Measurements from ENCODE around the gene BARX2. TPM values are rescaled to one million over a fixed set of nuclear protein-coding genes. Genes with fewer than 3 reads are reported as not detected.

Gene BARX2
- total RNA-seq, 2 donors from 2014 or later = not detected

GRCh38 chr11:129423426-129423825 lies 47.8 kb downstream of the BARX2 start:
- Mint-ChIP-seq H3K4me1 (no peaks in the 10 kb centered on the region), H3K27ac (no peak overlapping the region), H3K4me3 (no peak overlapping the region), H3K36me3 (ENCODE audit: low read depth) (peaks cover 2% of the 10 kb centered on the region), H3K27me3 (peaks cover 22% of the 10 kb centered on the region)
- no peaks in the 10 kb centered on the region for H3K9me3 ChIP-seq (ENCODE audit: control insufficient read depth, low read length, poor library complexity, severe bottlenecking)
- ATAC-seq = no peak
- no peak for DNase-seq

GRCh38 chr11:129425214-129425613 lies 49.6 kb downstream of the BARX2 start:
- H3K4me1 Mint-ChIP-seq = no peaks in the 10 kb centered on the region
- peaks cover 22% of the 10 kb centered on the region for H3K27me3 Mint-ChIP-seq
- H3K27ac Mint-ChIP-seq = no peak overlapping the region
- H3K9me3 ChIP-seq (ENCODE audit: control insufficient read depth, low read length, poor library complexity, severe bottlenecking) = no peaks in the 10 kb centered on the region
- H3K36me3 Mint-ChIP-seq (ENCODE audit: low read depth) = peaks cover 2% of the 10 kb centered on the region
- ATAC-seq = no peak
- H3K4me3 Mint-ChIP-seq = no peak overlapping the region
- no peak for DNase-seq

DNA sequence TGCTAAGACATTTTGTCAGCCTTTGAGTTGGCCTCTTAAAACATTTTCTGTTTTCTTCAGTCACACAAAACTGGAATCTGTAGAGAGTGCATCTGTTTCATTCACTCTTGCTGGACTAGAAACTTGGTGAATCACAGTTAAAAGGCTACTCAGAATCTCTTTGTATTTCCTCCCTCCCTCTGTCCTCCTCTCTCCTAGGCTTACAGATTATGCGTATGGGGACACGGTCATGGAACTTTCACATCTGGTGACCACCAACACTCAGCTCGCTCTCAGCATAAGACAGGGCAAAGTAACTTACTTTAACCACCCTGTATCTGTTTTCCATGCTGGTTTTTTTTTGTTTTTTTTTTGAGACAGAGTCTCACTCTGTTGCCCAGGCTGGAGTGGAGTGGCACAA lies 50.4 kb downstream of the BARX2 start:
- ATAC-seq (no peak), DNase-seq (no peak)
- no peaks in the 10 kb centered on the region for H3K4me1 Mint-ChIP-seq
- H3K36me3 Mint-ChIP-seq (ENCODE audit: low read depth) = peaks cover 2% of the 10 kb centered on the region
- H3K4me3 Mint-ChIP-seq = no peak overlapping the region
- peaks cover 22% of the 10 kb centered on the region for H3K27me3 Mint-ChIP-seq
- H3K9me3 ChIP-seq (ENCODE audit: control insufficient read depth, low read length, poor library complexity, severe bottlenecking) = no peaks in the 10 kb centered on the region
- H3K27ac Mint-ChIP-seq = no peak overlapping the region

- no peaks in the 10 kb centered on the region for H3K9me3 ChIP-seq (ENCODE audit: control insufficient read depth, low read length, poor library complexity, severe bottlenecking)
- Mint-ChIP-seq H3K27me3 (peaks cover 22% of the 10 kb centered on the region), H3K36me3 (ENCODE audit: low read depth) (peaks cover 2% of the 10 kb centered on the region), H3K27ac (no peak overlapping the region), H3K4me1 (no peaks in the 10 kb centered on the region), H3K4me3 (no peak overlapping the region)
- no peak for ATAC-seq
- DNase-seq = no peak
These were observed 51.1 kb downstream of the BARX2 start for GRCh38 chr11:129426776-129427175.

DNA sequence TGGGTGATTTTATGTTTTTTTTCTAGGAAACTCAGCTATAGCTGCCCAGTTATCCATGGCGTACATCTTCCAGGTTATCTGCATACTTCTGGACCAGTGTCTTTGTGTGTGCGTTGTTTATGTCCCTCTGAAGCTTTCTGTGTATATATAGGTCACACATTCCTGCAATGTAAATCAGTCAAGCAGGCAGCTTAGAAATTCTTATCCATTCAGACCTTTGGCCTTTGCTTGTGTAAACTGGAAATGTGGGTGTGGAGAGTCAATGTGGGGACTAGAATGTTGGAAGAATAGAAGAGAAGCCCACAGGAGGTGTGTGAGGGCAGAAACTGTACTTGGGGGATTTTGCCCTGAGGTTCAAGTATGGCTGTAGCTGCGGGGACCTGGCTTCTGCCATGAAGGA lies 51.7 kb downstream of the BARX2 start:
- Mint-ChIP-seq H3K36me3 (ENCODE audit: low read depth) (peaks cover 2% of the 10 kb centered on the region), H3K4me1 (no peaks in the 10 kb centered on the region), H3K4me3 (no peak overlapping the region), H3K27ac (no peak overlapping the region), H3K27me3 (peaks cover 22% of the 10 kb centered on the region)
- DNase-seq (no peak), ATAC-seq (no peak)
- no peaks in the 10 kb centered on the region for H3K9me3 ChIP-seq (ENCODE audit: control insufficient read depth, low read length, poor library complexity, severe bottlenecking)

DNA sequence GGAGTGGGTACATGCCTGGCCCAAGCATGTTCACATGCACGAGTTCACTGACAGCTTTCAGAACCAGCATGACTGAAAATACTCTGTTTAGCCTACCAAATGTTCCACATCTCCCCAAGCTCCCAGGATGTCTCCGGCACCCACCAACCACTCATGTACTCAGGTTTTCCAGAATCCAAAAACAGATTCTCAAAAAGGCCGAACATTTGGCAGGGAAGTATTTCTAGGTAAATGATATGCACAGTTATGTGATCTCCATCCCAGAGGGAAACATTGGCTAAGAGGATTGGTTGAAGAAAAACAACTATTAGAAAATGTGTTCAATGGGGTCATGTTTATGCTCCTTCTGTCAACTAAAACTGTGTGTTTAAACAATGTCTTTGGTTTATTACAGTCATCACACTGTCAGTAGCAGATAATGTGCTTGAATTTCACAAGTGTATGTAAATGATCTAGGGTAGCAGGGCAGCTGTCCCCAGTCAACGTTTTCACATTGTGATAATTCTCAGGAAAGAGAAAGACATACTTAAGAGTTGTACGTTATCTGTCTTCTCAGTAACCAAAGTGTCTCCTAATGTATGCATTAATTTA lies 52.3 kb downstream of the BARX2 start:
- H3K4me3 Mint-ChIP-seq = no peak overlapping the region
- no peaks in the 10 kb centered on the region for H3K9me3 ChIP-seq (ENCODE audit: control insufficient read depth, low read length, poor library complexity, severe bottlenecking)
- peaks cover 2% of the 10 kb centered on the region for H3K36me3 Mint-ChIP-seq (ENCODE audit: low read depth)
- no peak for ATAC-seq
- no peak overlapping the region for H3K27ac Mint-ChIP-seq
- no peaks in the 10 kb centered on the region for H3K4me1 Mint-ChIP-seq
- peaks cover 24% of the 10 kb centered on the region for H3K27me3 Mint-ChIP-seq
- DNase-seq = no peak

DNA sequence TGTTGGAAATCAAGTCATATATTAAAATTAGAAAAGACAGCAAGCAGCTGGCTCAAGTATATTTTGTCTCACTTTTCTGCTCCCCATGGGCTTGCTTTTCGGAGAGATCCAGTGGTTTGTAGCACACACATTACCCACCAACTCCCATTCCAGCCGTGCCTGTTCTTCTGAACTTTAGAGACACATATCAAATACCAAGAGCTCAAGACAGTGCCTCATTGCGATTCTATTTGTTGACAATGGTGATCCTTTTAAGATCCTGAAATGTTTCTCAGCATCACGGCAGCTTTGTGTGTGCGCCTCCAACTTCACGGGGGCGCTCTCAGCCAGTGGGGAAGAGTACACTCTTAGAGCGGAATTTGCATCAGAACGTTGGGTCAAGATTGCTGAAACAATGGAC lies 52.9 kb downstream of the BARX2 start:
- peaks cover 31% of the 10 kb centered on the region for H3K27me3 Mint-ChIP-seq

GRCh38 chr11:129434641-129435498 lies 59.2 kb downstream of the BARX2 start:
- DNase-seq (no peak), ATAC-seq (no peak)
- Mint-ChIP-seq H3K27me3 (peaks cover 43% of the 10 kb centered on the region), H3K27ac (no peak overlapping the region), H3K4me3 (no peak overlapping the region), H3K36me3 (ENCODE audit: low read depth) (no peaks in the 10 kb centered on the region), H3K4me1 (no peaks in the 10 kb centered on the region)
- H3K9me3 ChIP-seq (ENCODE audit: control insufficient read depth, low read length, poor library complexity, severe bottlenecking) = no peaks in the 10 kb centered on the region

More for the DNA sequence above, 52.9 kb downstream of the BARX2 start:
- no peaks in the 10 kb centered on the region for H3K4me1 Mint-ChIP-seq
- ATAC-seq = no peak
- H3K9me3 ChIP-seq (ENCODE audit: control insufficient read depth, low read length, poor library complexity, severe bottlenecking) = no peaks in the 10 kb centered on the region
- no peak for DNase-seq
- H3K4me3 Mint-ChIP-seq = no peak overlapping the region
- peaks cover 2% of the 10 kb centered on the region for H3K36me3 Mint-ChIP-seq (ENCODE audit: low read depth)
- no peak overlapping the region for H3K27ac Mint-ChIP-seq

- Mint-ChIP-seq H3K27ac (no peak overlapping the region), H3K36me3 (ENCODE audit: low read depth) (no peaks in the 10 kb centered on the region), H3K27me3 (peaks cover 43% of the 10 kb centered on the region), H3K4me1 (no peaks in the 10 kb centered on the region), H3K4me3 (no peak overlapping the region)
- no peak for ATAC-seq
- no peaks in the 10 kb centered on the region for H3K9me3 ChIP-seq (ENCODE audit: control insufficient read depth, low read length, poor library complexity, severe bottlenecking)
- DNase-seq = no peak
These were observed 60.0 kb downstream of the BARX2 start for GRCh38 chr11:129435499-129436245.

DNA sequence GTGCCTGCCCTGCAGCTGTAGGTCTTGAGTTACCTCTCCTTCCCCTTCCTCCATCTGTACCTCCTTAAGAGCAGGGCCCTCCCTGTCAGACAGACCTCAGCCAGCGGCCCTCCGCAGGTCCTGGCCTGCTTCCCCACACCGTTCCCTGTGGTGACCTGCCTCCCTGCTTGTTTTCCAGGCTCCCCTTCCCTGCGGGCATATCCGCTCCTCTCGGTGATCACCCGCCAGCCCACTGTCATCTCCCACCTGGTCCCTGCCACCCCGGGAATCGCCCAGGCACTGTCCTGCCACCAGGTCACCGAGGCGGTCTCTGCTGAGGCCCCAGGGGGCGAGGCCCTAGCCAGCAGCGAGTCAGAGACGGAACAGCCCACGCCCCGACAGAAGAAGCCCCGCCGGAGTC lies 60.9 kb downstream of the BARX2 start:
- DNase-seq (no peak), ATAC-seq (no peak)
- Mint-ChIP-seq H3K27ac (no peak overlapping the region), H3K27me3 (peaks cover 43% of the 10 kb centered on the region), H3K4me1 (no peaks in the 10 kb centered on the region), H3K36me3 (ENCODE audit: low read depth) (no peaks in the 10 kb centered on the region), H3K4me3 (no peak overlapping the region)
- no peaks in the 10 kb centered on the region for H3K9me3 ChIP-seq (ENCODE audit: control insufficient read depth, low read length, poor library complexity, severe bottlenecking)

- Mint-ChIP-seq H3K27me3 (peaks cover 28% of the 10 kb centered on the region), H3K36me3 (ENCODE audit: low read depth) (no peaks in the 10 kb centered on the region), H3K4me3 (no peak overlapping the region), H3K27ac (no peak overlapping the region), H3K4me1 (no peaks in the 10 kb centered on the region)
- DNase-seq (no peak), ATAC-seq (no peak)
- H3K9me3 ChIP-seq (ENCODE audit: control insufficient read depth, low read length, poor library complexity, severe bottlenecking) = no peaks in the 10 kb centered on the region
These were observed 64.5 kb downstream of the BARX2 start for GRCh38 chr11:129440028-129440713.

DNA sequence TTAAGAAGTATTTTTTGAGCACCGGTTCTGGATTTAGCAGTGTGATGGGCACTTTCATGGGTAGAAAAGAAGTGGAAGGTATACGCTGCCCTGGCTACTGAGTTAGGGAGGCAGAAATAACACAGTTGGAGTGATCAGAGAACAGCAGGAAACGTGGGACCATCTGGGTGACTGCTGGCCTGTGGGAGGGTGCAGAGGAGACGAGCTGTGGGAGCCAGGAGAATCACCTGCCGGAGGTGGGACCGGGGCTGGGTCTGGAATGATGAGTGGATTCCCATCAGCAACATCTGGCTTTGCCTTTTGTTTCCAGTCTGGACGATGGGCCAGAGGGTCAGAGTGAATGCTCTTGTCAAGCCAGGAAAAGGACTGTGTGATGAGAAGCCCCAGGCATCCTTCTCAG lies 66.5 kb downstream of the BARX2 start:
- Mint-ChIP-seq H3K27me3 (peaks cover 10% of the 10 kb centered on the region), H3K4me3 (no peak overlapping the region), H3K36me3 (ENCODE audit: low read depth) (no peaks in the 10 kb centered on the region), H3K4me1 (no peaks in the 10 kb centered on the region), H3K27ac (no peak overlapping the region)
- no peak for ATAC-seq
- no peaks in the 10 kb centered on the region for H3K9me3 ChIP-seq (ENCODE audit: control insufficient read depth, low read length, poor library complexity, severe bottlenecking)
- DNase-seq = no peak

- H3K27ac Mint-ChIP-seq = no peak overlapping the region
- no peak for DNase-seq
- H3K27me3 Mint-ChIP-seq = peaks cover 6% of the 10 kb centered on the region
- no peaks in the 10 kb centered on the region for H3K36me3 Mint-ChIP-seq (ENCODE audit: low read depth)
- no peak for ATAC-seq
- no peaks in the 10 kb centered on the region for H3K9me3 ChIP-seq (ENCODE audit: control insufficient read depth, low read length, poor library complexity, severe bottlenecking)
- no peaks in the 10 kb centered on the region for H3K4me1 Mint-ChIP-seq
- no peak overlapping the region for H3K4me3 Mint-ChIP-seq
These were observed 67.6 kb downstream of the BARX2 start for GRCh38 chr11:129443276-129443675.

Measured in T-helper 17 cell (primary cell).